Measurements from ENCODE around the gene POLN.
A peak's percentile ranks its signal among the peaks of the same experiment; 100 is the strongest.

The POLN gene

DNA sequence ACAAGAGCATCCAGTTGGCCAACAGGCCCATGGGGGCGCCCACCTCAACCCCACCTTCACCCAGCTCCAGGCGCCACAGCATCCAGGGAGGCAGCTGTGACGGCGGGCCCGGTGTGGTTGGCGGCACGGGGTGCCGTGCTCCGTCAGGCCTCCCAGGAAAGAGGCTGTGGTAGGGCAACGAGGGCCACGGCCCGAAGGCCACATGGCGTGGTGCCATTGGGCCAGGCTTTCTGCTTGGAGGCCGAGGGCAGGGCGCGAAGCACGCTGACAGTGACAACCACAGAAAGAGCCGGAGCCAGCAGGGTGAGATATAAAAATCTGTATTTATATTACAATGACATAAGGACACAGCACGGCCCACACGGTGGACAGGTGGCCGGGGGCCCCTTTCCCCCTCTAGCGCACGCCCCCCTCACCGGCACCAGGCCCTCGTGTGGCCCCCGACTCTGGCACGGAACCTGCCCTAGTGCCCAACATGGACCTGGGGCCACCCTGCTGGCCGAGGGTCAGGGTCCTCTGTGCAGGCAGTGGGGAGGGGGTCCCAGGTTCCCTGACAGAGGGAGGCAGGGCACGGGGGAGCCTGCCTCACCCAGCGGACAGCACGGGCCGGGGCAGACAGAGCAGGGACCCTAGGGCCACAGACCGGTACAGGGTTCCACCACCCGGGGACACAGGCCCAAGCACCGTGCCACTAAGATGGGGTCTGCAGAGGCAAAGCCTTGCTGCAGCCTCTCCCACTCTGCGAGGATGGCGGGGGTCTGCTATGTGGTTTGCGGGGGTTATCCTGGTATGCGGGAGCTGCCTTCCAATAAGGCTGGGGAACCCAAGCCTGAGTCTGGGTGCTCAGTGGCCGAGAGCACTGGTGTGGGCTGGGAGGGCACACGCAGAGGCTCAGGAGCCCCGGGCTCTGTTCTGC, 5.5 kb upstream of the POLN start:
- no peak overlapping the region for H3K4me3 ChIP-seq (ENCODE audit: low read depth, low read length)
- no peak for DNase-seq (ENCODE audit: low read depth, low spot score)
- TF ChIP-seq, protein P1, sequence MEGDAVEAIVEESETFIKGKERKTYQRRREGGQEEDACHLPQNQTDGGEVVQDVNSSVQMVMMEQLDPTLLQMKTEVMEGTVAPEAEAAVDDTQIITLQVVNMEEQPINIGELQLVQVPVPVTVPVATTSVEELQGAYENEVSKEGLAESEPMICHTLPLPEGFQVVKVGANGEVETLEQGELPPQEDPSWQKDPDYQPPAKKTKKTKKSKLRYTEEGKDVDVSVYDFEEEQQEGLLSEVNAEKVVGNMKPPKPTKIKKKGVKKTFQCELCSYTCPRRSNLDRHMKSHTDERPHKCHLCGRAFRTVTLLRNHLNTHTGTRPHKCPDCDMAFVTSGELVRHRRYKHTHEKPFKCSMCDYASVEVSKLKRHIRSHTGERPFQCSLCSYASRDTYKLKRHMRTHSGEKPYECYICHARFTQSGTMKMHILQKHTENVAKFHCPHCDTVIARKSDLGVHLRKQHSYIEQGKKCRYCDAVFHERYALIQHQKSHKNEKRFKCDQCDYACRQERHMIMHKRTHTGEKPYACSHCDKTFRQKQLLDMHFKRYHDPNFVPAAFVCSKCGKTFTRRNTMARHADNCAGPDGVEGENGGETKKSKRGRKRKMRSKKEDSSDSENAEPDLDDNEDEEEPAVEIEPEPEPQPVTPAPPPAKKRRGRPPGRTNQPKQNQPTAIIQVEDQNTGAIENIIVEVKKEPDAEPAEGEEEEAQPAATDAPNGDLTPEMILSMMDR (IDR thresholded peaks at IDR 0.05; ENCODE audit: insufficient read depth, low read length, missing control alignments) = no peak
- POLR2A ChIA-PET = no interaction called here
- CTCF ChIA-PET = no interaction called here

DNA sequence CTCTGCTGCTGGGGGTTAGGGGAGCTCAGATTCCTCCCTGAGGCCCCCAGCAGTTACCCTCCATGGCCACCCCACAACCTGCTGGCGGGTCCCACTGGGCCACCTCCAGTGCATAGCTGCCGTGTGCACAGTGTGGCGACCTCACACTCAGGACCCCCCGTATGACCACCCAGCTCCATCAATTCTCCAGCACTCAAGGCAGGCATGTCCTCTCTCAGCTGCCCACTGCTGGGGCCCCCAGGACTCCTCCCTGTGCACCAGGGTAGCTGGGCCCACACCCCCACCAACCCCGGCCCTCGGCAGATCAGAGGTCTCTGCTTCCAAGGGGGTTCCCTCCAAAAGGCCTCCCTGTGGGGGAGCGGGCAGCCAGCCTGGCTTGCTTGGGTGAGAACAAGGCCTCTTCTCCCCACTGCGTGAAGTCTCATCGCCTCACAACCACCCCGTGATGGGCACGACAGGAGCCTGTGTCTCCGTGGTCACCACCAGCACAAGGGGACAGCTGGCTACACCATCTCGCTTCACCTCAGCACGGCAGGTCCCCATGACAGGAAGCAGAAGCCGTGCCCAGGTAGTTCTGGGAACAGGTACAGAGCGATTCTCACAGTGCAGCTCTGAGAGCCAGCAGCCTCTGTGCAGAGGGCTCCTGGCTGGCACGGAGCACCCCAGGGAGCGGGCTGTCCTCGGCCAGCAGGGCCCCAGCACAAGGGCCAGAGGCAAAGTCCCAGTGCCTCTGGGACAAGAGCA, 4.6 kb upstream of the POLN start:
- POLR2A ChIA-PET = no interaction called here
- no peak for DNase-seq (ENCODE audit: low read depth, low spot score)
- CTCF ChIA-PET = no interaction called here
- TF ChIP-seq, protein P1 (IDR thresholded peaks at IDR 0.05; ENCODE audit: insufficient read depth, low read length, missing control alignments) = no peak
- no peak overlapping the region for H3K4me3 ChIP-seq (ENCODE audit: low read depth, low read length)

DNA sequence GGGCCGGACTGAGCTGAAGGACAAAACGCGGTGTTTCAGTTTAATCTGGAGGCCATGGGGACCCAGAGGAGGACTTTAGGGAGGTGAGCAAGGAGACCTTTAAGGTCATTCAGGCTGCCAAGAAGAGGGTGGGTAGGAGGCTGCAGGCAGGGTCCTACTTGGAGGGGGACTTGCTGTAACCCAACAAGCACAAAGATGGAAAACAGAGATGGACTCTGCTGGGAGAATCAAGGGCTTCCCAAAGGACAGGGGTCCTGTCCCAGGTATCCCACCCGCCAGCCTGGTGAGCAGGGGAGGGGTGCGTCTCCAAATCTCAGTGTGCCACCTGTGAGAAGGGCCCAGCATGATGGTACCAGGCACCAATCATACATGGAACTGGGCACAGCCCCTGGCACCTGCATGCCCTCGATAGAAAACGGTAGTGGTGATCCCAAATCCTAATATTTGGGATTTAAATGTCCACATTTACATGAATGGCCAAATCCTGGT, 3.9 kb upstream of the POLN start:
- ChIA-PET CTCF (no interaction called here), POLR2A (no interaction called here)
- TF ChIP-seq, protein P1 (IDR thresholded peaks at IDR 0.05; ENCODE audit: insufficient read depth, low read length, missing control alignments) = no peak
- DNase-seq (ENCODE audit: low read depth, low spot score) = no peak
- no peak overlapping the region for H3K4me3 ChIP-seq (ENCODE audit: low read depth, low read length)

DNA sequence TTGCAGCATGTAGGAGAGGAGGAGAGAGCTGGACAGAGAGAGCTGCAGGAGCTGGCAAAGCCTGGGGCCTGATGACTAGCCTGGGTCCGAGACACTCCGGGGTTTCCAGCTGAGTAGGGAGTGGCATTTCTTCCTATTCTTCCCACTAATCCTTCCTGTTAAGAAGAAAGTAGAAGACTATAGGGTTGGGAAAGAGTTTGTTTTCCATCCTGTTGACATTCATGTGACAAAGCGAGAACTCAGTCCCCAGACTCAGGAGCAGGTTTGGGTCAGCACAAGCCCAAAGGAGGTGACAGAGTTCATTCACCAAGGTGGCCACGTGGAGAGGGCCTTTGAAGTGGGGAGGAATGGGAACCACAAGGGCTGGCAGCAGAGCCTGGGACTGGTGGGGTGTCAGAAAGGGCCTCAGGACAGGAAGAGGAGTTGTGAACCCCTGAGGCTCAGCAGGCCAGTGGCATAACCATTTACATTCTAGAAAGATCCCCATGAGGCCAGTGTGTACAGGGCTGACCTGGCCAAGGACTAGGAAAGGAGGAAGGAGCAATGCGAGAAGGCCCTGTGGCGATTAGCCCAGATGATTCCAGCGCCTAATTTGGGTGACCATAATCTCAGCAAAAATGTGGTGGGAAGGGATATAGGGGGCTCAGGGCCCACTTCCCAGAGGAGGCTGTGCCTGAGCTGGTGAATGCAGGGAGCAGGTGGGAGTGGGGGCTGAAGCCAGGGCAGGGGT, 3.3 kb upstream of the POLN start:
- H3K4me3 ChIP-seq (ENCODE audit: low read depth, low read length) = no peak overlapping the region
- ChIA-PET POLR2A (no interaction called here), CTCF (interaction anchor here (1.2 kb wide), 1 partner anchor 15 kb away, joined by 3 read pairs; no protein-coding TSS in a partner anchor)
- DNase-seq (ENCODE audit: low read depth, low spot score) = no peak
- TF ChIP-seq, protein P1 (IDR thresholded peaks at IDR 0.05; ENCODE audit: insufficient read depth, low read length, missing control alignments) = no peak

DNA sequence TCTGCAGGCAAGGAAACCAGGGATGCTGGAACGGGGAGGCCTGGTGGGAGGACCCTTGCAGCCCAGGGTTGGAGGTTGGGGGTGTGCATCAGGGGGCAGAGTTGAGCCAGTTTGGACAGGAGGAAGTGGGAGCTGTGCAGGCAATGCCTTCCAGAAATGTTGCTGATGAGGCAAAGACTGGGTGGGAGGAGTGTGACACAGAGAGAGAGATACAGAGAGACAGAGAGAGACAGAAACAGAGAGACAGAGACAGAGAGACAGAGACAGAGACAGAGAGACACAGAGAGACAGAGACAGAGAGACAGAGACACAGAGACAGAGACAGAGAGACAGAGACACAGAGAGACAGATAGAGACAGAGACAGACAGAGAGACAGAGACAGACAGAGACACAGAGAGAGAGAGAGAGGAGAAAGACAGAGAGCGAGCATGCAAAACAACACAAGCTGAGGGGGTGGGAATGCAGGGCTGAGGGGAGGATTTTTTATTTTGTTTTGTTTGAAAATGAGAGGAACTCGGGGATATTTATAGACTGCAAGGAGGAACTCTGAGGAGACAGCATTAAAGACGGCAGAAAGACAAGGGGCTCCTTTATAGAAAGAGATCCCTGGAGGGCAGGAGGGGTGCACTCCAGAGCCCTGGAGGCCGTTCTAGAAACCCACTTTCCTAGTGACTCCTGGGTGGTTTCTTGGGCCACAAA, 1.9 kb upstream of the POLN start:
- H3K4me3 ChIP-seq (ENCODE audit: low read depth, low read length) = no peak overlapping the region
- ChIA-PET CTCF (interaction anchor here (0.7 to 1.2 kb wide), 2 partner anchors 8 to 16 kb away, joined by 3 to 4 read pairs; no protein-coding TSS in a partner anchor), POLR2A (no interaction called here)
- no peak for DNase-seq (ENCODE audit: low read depth, low spot score)
- TF ChIP-seq, protein P1 (IDR thresholded peaks at IDR 0.05; ENCODE audit: insufficient read depth, low read length, missing control alignments) = peak; percentile 17

Measured in AG04449 (cell line).